Measurements from ENCODE around the gene LRRC8D. TPM values are rescaled to one million over a fixed set of nuclear protein-coding genes. Genes with fewer than 3 reads are reported as not detected.

Gene LRRC8D
- total RNA-seq, 1 experiment from 2014 or later, result 39.4 TPM

GRCh38 chr1:89927049-89927448 lies 106.2 kb downstream of the LRRC8D start:
- POLR2A ChIA-PET, result no interaction called here
- no peak for TF ChIP-seq CTCF (IDR thresholded peaks at IDR 0.05; ENCODE audit: insufficient read depth in 1 of 2, low read depth in 1 of 2, low read length in 1 of 2, severe bottlenecking in 1 of 2, unreplicated experiment in 1 of 2)

GRCh38 chr1:89927478-89927877 lies 106.6 kb downstream of the LRRC8D start:
- TF ChIP-seq CTCF (IDR thresholded peaks at IDR 0.05; ENCODE audit: insufficient read depth in 1 of 2, low read depth in 1 of 2, low read length in 1 of 2, severe bottlenecking in 1 of 2, unreplicated experiment in 1 of 2), result no peak
- H3K36me3 ChIP-seq (ENCODE audit: control insufficient read depth, insufficient read depth, low read length), result no peaks in the 10 kb centered on the region
- peaks cover 24% of the 10 kb centered on the region for H3K36me3 Mint-ChIP-seq (ENCODE audit: insufficient read depth, unreplicated experiment)
- no peak overlapping the region for H3K4me3 Mint-ChIP-seq (ENCODE audit: unreplicated experiment)
- intact Hi-C loops (cut with micrococcal nuclease; ENCODE audit: unreplicated experiment), result no loop called here
- H3K4me1 Mint-ChIP-seq (ENCODE audit: low read depth, unreplicated experiment), result peaks cover 7% of the 10 kb centered on the region
- H3K9me3 ChIP-seq, result no peaks in the 10 kb centered on the region; the same call in 1 of the 2 replicates
- H3K4me1 ChIP-seq, result no peaks in the 10 kb centered on the region
- no peak overlapping the region for H3K27ac Mint-ChIP-seq (ENCODE audit: unreplicated experiment)
- ChIA-PET CTCF (no interaction called here), POLR2A (no interaction called here)
- DNase-seq, result no peak
- no peaks in the 10 kb centered on the region for H3K27me3 ChIP-seq (replicated peaks; ENCODE audit: control insufficient read depth, insufficient read depth, low read length)
- no TSS peak for BruUV-seq (replicated peaks)
- no peaks in the 10 kb centered on the region for H3K27me3 Mint-ChIP-seq (ENCODE audit: insufficient read depth, unreplicated experiment)
- no peak overlapping the region for H3K4me3 ChIP-seq (ENCODE audit: low read depth, low read length)
- no peaks in the 10 kb centered on the region for H3K9me3 Mint-ChIP-seq (ENCODE audit: unreplicated experiment)

More at GRCh38 chr1:89927049-89927448, 106.2 kb downstream of the LRRC8D start:
- no peaks in the 10 kb centered on the region for H3K36me3 ChIP-seq (ENCODE audit: control insufficient read depth, insufficient read depth, low read length)
- CTCF ChIA-PET, result no interaction called here
- no peaks in the 10 kb centered on the region for H3K27me3 Mint-ChIP-seq (ENCODE audit: insufficient read depth, unreplicated experiment)
- H3K27ac Mint-ChIP-seq (ENCODE audit: unreplicated experiment), result no peak overlapping the region
- no peaks in the 10 kb centered on the region for H3K27me3 ChIP-seq (replicated peaks; ENCODE audit: control insufficient read depth, insufficient read depth, low read length)
- intact Hi-C loops (cut with micrococcal nuclease; ENCODE audit: unreplicated experiment), result no loop called here
- no peaks in the 10 kb centered on the region for H3K4me1 ChIP-seq
- H3K9me3 Mint-ChIP-seq (ENCODE audit: unreplicated experiment), result no peaks in the 10 kb centered on the region
- no peak overlapping the region for H3K4me3 Mint-ChIP-seq (ENCODE audit: unreplicated experiment)
- no peak for DNase-seq
- H3K9me3 ChIP-seq, result no peaks in the 10 kb centered on the region; the same call in 1 of the 2 replicates
- BruUV-seq (replicated peaks), result no TSS peak
- H3K4me1 Mint-ChIP-seq (ENCODE audit: low read depth, unreplicated experiment), result peaks cover 7% of the 10 kb centered on the region
- H3K36me3 Mint-ChIP-seq (ENCODE audit: insufficient read depth, unreplicated experiment), result peaks cover 24% of the 10 kb centered on the region
- H3K4me3 ChIP-seq (ENCODE audit: low read depth, low read length), result no peak overlapping the region

GRCh38 chr1:89928506-89928905 lies 107.7 kb downstream of the LRRC8D start:
- Mint-ChIP-seq H3K4me3 (ENCODE audit: unreplicated experiment) (no peak overlapping the region), H3K4me1 (ENCODE audit: low read depth, unreplicated experiment) (peaks cover 7% of the 10 kb centered on the region), H3K27ac (ENCODE audit: unreplicated experiment) (no peak overlapping the region), H3K27me3 (ENCODE audit: insufficient read depth, unreplicated experiment) (no peaks in the 10 kb centered on the region), H3K9me3 (ENCODE audit: unreplicated experiment) (no peaks in the 10 kb centered on the region), H3K36me3 (ENCODE audit: insufficient read depth, unreplicated experiment) (peaks cover 28% of the 10 kb centered on the region)
- CTCF ChIA-PET, result no interaction called here
- intact Hi-C loops (cut with micrococcal nuclease; ENCODE audit: unreplicated experiment), result no loop called here
- BruUV-seq (replicated peaks), result no TSS peak
- no peaks in the 10 kb centered on the region for H3K27me3 ChIP-seq (replicated peaks; ENCODE audit: control insufficient read depth, insufficient read depth, low read length)
- H3K4me1 ChIP-seq, result no peaks in the 10 kb centered on the region
- no peak for TF ChIP-seq CTCF (IDR thresholded peaks at IDR 0.05; ENCODE audit: insufficient read depth in 1 of 2, low read depth in 1 of 2, low read length in 1 of 2, severe bottlenecking in 1 of 2, unreplicated experiment in 1 of 2)
- POLR2A ChIA-PET, result no interaction called here
- no peak overlapping the region for H3K4me3 ChIP-seq (ENCODE audit: low read depth, low read length)
- no peaks in the 10 kb centered on the region for H3K36me3 ChIP-seq (ENCODE audit: control insufficient read depth, insufficient read depth, low read length)
- H3K9me3 ChIP-seq, result no peaks in the 10 kb centered on the region
- no peak for DNase-seq
